K562 (cell line): ENCODE data around the gene USP7.

Source experiments
- FOXM1 ChIP-seq, 2 experiments: fragments of 450-650 bp in 1 of 2; sonication (generic) in 1 of 2; formaldehyde crosslinking in 1 of 2; IDR thresholded peaks; 2 replicates each; pipeline versions ENCODE4 v1.6.1 to v1.9.0; 2017 to 2022; ENCODE audit warnings: low read depth in 2 of 2, mild to moderate bottlenecking in 2 of 2, missing genetic modification reagents in 1 of 2, moderate library complexity in 1 of 2
- HMG20A ChIP-seq: fragments of 450-650 bp; formaldehyde crosslinking; conservative IDR thresholded peaks from 2 replicates; pipeline ENCODE4 v1.4.0; 2020; ENCODE audit warnings: mild to moderate bottlenecking, mixed read lengths
- RAD21 ChIP-seq, 2 experiments: fragments of 250-450 bp in 1 of 2; fragments of 450-650 bp in 1 of 2; sonication (Bioruptor Pico) in 1 of 2; formaldehyde crosslinking in 1 of 2; IDR thresholded peaks in 1 of 2; conservative IDR thresholded peaks in 1 of 2; 2 replicates each; pipeline versions ENCODE4 v1.4.0 to v1.8.0; 2020 to 2022; ENCODE audit warnings: mild to moderate bottlenecking in 2 of 2, moderate library complexity in 1 of 2
- RB1 ChIP-seq: fragments of 450-650 bp; IDR thresholded peaks from 2 replicates; pipeline ENCODE4 v1.6.1; 2017; ENCODE audit warnings: low read depth, mild to moderate bottlenecking
- RCOR1 ChIP-seq, 2 experiments: IDR thresholded peaks; 2 replicates each; pipeline ENCODE4 v1.6.1; 2012; ENCODE audit warnings: low read depth in 2 of 2, low read length in 2 of 2, borderline replicate concordance in 1 of 2, improper control_type of control experiment in 1 of 2
- SETDB1 ChIP-seq: IDR thresholded peaks from one replicate; pipeline ENCODE4 v1.6.1; 2012; ENCODE audit warnings: low read length, control low read depth, inconsistent platforms
- SMARCC2 ChIP-seq: fragments of 450-650 bp; IDR thresholded peaks from 2 replicates; pipeline ENCODE4 v1.6.1; 2017; ENCODE audit warnings: antibody characterized with exemption, moderate library complexity, mild to moderate bottlenecking, low read depth
- ZNF274 ChIP-seq: IDR thresholded peaks from 2 replicates; pipeline ENCODE4 v1.6.1; 2011; ENCODE audit warnings: low read depth, mild to moderate bottlenecking, low read length, moderate library complexity, borderline replicate concordance
- TF ChIP-seq, protein P1 (sequence below), 3 experiments: IDR thresholded peaks in 2 of 3; conservative IDR thresholded peaks in 1 of 3; 2 replicates each; pipeline ENCODE4 v1.5.1; 2011 to 2012; ENCODE audit warnings: low read length in 3 of 3, mild to moderate bottlenecking in 3 of 3, control low read depth in 2 of 3, improper control_type of control experiment in 1 of 3, inconsistent platforms in 1 of 3, low read depth in 1 of 3, mixed read lengths in 1 of 3, moderate library complexity in 1 of 3; ENCODE audit not compliant: insufficient read depth in 2 of 3
- TF ChIP-seq, protein P2 (sequence below): sonication (generic); formaldehyde crosslinking; IDR thresholded peaks from 2 replicates; pipeline ENCODE4 v1.8.0; 2022; ENCODE audit warnings: missing genetic modification reagents, mild to moderate bottlenecking, borderline replicate concordance

GRCh38 chr16:8943001-8943763 is 20.5 kb downstream of the USP7 start:
- no peak for TF ChIP-seq RCOR1 (IDR thresholded peaks at IDR 0.05; ENCODE audit: borderline replicate concordance in 1 of 2, low read depth in 2 of 2, low read length in 2 of 2)
- TF ChIP-seq, protein P1, sequence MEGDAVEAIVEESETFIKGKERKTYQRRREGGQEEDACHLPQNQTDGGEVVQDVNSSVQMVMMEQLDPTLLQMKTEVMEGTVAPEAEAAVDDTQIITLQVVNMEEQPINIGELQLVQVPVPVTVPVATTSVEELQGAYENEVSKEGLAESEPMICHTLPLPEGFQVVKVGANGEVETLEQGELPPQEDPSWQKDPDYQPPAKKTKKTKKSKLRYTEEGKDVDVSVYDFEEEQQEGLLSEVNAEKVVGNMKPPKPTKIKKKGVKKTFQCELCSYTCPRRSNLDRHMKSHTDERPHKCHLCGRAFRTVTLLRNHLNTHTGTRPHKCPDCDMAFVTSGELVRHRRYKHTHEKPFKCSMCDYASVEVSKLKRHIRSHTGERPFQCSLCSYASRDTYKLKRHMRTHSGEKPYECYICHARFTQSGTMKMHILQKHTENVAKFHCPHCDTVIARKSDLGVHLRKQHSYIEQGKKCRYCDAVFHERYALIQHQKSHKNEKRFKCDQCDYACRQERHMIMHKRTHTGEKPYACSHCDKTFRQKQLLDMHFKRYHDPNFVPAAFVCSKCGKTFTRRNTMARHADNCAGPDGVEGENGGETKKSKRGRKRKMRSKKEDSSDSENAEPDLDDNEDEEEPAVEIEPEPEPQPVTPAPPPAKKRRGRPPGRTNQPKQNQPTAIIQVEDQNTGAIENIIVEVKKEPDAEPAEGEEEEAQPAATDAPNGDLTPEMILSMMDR (IDR thresholded peaks at IDR 0.05 in 2 of 3, conservative IDR thresholded peaks at IDR 0.05 in 1 of 3; ENCODE audit: insufficient read depth in 2 of 3, low read depth in 1 of 3, low read length in 3 of 3): no peak
- TF ChIP-seq RAD21 (CRISPR knock-in tag; conservative IDR thresholded peaks at IDR 0.05 in 1 of 2, IDR thresholded peaks at IDR 0.05 in 1 of 2): no peak
- TF ChIP-seq SETDB1: no peak
- TF ChIP-seq RB1: no peak
- TF ChIP-seq SMARCC2: no peak
- no peak for TF ChIP-seq HMG20A
- TF ChIP-seq FOXM1 (IDR thresholded peaks at IDR 0.05; ENCODE audit: low read depth): no peak
- no peak for TF ChIP-seq FOXM1 (CRISPR knock-in tag; IDR thresholded peaks at IDR 0.05; ENCODE audit: low read depth)
- no peak for TF ChIP-seq ZNF274
- TF ChIP-seq, protein P2, sequence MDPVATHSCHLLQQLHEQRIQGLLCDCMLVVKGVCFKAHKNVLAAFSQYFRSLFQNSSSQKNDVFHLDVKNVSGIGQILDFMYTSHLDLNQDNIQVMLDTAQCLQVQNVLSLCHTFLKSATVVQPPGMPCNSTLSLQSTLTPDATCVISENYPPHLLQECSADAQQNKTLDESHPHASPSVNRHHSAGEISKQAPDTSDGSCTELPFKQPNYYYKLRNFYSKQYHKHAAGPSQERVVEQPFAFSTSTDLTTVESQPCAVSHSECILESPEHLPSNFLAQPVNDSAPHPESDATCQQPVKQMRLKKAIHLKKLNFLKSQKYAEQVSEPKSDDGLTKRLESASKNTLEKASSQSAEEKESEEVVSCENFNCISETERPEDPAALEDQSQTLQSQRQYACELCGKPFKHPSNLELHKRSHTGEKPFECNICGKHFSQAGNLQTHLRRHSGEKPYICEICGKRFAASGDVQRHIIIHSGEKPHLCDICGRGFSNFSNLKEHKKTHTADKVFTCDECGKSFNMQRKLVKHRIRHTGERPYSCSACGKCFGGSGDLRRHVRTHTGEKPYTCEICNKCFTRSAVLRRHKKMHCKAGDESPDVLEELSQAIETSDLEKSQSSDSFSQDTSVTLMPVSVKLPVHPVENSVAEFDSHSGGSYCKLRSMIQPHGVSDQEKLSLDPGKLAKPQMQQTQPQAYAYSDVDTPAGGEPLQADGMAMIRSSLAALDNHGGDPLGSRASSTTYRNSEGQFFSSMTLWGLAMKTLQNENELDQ (CRISPR knock-in tag): no peak
